Left renal pelvis (tissue), 4 donors: ENCODE results near the gene TRPC4. TPM values are rescaled to one million over a fixed set of nuclear protein-coding genes. Genes with fewer than 3 reads are reported as not detected.

Experiments
- DNase-seq, 4 donors: peaks; one replicate each; pipeline ENCODE4 v3.0.0-alpha.2; 2013; ENCODE audit warnings: low read depth in 4 of 4, low spot score in 3 of 4
- polyA plus RNA-seq, 4 donors: library from polyadenylated mRNA; unstranded; fragments of 120-200 nt; gene quantifications; one replicate each; pipeline ENCODE4 v1.2.1, GENCODE V29; 2013; ENCODE audit not compliant: insufficient read length in 4 of 4

Gene TRPC4
- polyA plus RNA-seq, 4 donors = 4.2 to 8.9 (median 4.6) TPM

GRCh38 chr13:37736045-37736444, 133.5 kb downstream of the TRPC4 start:
- peak in 1 of 4 donors; percentile 3 for DNase-seq

- no peak for DNase-seq
Observed at GRCh38 chr13:37735293-37735692, 134.3 kb downstream of the TRPC4 start.

GRCh38 chr13:37729876-37730275, 139.7 kb downstream of the TRPC4 start:
- DNase-seq = no peak

- DNase-seq = peak in 1 of 4 donors; percentile 10
Observed at GRCh38 chr13:37716420-37717195, 153.0 kb downstream of the TRPC4 start.

GRCh38 chr13:37715606-37716015, 154.0 kb downstream of the TRPC4 start:
- DNase-seq = no peak

GRCh38 chr13:37709318-37709717, 160.3 kb downstream of the TRPC4 start:
- DNase-seq = no peak

- no peak for DNase-seq
Observed at GRCh38 chr13:37707739-37708500, 161.7 kb downstream of the TRPC4 start.

- no peak for DNase-seq
Observed at GRCh38 chr13:37706041-37706440, 163.5 kb downstream of the TRPC4 start.

- DNase-seq = no peak
Observed at GRCh38 chr13:37701972-37702371, 167.6 kb downstream of the TRPC4 start.

GRCh38 chr13:37701306-37701705, 168.3 kb downstream of the TRPC4 start:
- no peak for DNase-seq

- no peak for DNase-seq
Observed at GRCh38 chr13:37700887-37701286, 168.7 kb downstream of the TRPC4 start.

GRCh38 chr13:37695200-37695599, 174.4 kb downstream of the TRPC4 start:
- DNase-seq = no peak

- no peak for DNase-seq
Observed at GRCh38 chr13:37690361-37690760, 179.2 kb downstream of the TRPC4 start.

- no peak for DNase-seq
Observed at GRCh38 chr13:37686501-37686900, 183.1 kb downstream of the TRPC4 start.

GRCh38 chr13:37685206-37685605, 184.4 kb downstream of the TRPC4 start:
- DNase-seq = no peak

GRCh38 chr13:37682496-37682895, 187.1 kb downstream of the TRPC4 start:
- DNase-seq = no peak

- DNase-seq = no peak
Observed at GRCh38 chr13:37681281-37682032, 188.1 kb downstream of the TRPC4 start.

GRCh38 chr13:37680137-37680536, 189.4 kb downstream of the TRPC4 start:
- no peak for DNase-seq

- no peak for DNase-seq
Observed at GRCh38 chr13:37679043-37679442, 190.5 kb downstream of the TRPC4 start.

- DNase-seq = no peak
Observed at GRCh38 chr13:37669845-37670244, 199.7 kb downstream of the TRPC4 start.

GRCh38 chr13:37667702-37668101, 201.9 kb downstream of the TRPC4 start:
- DNase-seq = no peak
